Measurements from ENCODE around the gene UNC13A. TPM values are rescaled to one million over a fixed set of nuclear protein-coding genes. Genes with fewer than 3 reads are reported as not detected.

UNC13A gene
- total and polyA plus RNA-seq, 2 of the 13 experiments (the other 11 are each of a cell fraction or from before 2014, with no cell fraction given), result 0.11 to 0.45 TPM

DNA sequence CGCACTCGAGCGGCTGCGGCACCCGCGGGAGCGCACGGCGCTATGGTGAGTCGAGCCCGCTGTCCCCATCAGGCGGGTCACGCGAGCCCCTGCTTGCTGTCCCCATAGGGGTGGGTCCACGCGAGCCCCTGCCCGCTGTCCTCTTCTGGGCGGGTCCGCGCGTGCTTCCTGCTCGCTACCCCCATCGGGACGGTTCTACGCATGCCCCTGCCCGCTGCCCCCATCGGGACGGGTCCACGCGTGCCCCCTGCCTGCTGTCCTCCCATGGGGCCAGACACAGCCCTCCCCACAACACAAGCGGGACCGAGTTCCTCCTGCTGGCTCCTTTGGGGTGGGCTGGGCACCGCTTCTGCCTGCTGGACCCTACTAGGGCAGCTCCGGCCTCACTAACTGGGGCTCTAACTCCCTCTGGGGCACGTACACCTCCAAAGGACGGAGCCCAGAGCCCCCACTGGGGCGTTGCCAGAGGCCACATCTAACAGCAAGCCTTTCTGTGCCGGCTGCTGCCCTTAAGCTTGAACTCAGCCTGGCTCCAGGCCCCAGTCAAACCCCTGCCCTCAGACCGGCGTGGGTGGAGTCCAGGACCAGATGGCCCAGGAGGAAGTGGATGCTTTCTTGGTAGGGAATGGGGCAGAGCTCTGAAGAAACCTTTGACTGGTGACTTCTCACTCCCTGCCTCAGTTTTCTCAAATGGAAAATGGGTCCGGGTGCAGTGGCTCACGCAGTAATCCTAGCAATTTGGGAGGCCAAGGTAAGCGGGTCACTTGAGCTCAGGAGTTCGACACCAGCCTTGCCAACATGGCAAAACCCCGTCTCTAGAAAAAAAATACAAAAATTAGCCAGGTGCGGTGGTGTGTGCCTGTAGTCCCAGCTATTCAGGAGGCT lies 132.0 kb downstream of the UNC13A start (continued):
- TF ChIP-seq ZNF441 (CRISPR knock-in tag; IDR thresholded peaks at IDR 0.05; ENCODE audit: borderline replicate concordance) (peak; percentile 29; the same call in 1 of the 2 replicates), NFYC (CRISPR knock-in tag; IDR thresholded peaks at IDR 0.05) (no peak), MTF1 (CRISPR knock-in tag; IDR thresholded peaks at IDR 0.05) (no peak), HOXA3 (CRISPR knock-in tag; IDR thresholded peaks at IDR 0.05) (peak; percentile 59), HOXA9 (CRISPR knock-in tag; IDR thresholded peaks at IDR 0.05; ENCODE audit: borderline replicate concordance) (no peak), GLI4 (CRISPR knock-in tag; IDR thresholded peaks at IDR 0.05; ENCODE audit: borderline replicate concordance) (no peak), REXO4 (CRISPR knock-in tag; IDR thresholded peaks at IDR 0.05; ENCODE audit: borderline replicate concordance) (no peak), ZNF746 (CRISPR knock-in tag; IDR thresholded peaks at IDR 0.05) (no peak), JUND (CRISPR knock-in tag; IDR thresholded peaks at IDR 0.05) (no peak), FOXA3 (CRISPR knock-in tag; IDR thresholded peaks at IDR 0.05) (no peak)
- TF ChIP-seq, protein P1, sequence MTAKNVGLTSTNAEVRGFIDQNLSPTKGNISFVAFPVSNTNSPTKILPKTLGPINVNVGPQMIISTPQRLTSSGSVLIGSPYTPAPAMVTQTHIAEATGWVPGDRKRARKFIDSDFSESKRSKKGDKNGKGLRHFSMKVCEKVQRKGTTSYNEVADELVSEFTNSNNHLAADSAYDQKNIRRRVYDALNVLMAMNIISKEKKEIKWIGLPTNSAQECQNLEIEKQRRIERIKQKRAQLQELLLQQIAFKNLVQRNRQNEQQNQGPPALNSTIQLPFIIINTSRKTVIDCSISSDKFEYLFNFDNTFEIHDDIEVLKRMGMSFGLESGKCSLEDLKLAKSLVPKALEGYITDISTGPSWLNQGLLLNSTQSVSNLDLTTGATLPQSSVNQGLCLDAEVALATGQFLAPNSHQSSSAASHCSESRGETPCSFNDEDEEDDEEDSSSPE (CRISPR knock-in tag; IDR thresholded peaks at IDR 0.05), result no peak; the same call in 1 of the 2 replicates
- TF ChIP-seq, protein P2, sequence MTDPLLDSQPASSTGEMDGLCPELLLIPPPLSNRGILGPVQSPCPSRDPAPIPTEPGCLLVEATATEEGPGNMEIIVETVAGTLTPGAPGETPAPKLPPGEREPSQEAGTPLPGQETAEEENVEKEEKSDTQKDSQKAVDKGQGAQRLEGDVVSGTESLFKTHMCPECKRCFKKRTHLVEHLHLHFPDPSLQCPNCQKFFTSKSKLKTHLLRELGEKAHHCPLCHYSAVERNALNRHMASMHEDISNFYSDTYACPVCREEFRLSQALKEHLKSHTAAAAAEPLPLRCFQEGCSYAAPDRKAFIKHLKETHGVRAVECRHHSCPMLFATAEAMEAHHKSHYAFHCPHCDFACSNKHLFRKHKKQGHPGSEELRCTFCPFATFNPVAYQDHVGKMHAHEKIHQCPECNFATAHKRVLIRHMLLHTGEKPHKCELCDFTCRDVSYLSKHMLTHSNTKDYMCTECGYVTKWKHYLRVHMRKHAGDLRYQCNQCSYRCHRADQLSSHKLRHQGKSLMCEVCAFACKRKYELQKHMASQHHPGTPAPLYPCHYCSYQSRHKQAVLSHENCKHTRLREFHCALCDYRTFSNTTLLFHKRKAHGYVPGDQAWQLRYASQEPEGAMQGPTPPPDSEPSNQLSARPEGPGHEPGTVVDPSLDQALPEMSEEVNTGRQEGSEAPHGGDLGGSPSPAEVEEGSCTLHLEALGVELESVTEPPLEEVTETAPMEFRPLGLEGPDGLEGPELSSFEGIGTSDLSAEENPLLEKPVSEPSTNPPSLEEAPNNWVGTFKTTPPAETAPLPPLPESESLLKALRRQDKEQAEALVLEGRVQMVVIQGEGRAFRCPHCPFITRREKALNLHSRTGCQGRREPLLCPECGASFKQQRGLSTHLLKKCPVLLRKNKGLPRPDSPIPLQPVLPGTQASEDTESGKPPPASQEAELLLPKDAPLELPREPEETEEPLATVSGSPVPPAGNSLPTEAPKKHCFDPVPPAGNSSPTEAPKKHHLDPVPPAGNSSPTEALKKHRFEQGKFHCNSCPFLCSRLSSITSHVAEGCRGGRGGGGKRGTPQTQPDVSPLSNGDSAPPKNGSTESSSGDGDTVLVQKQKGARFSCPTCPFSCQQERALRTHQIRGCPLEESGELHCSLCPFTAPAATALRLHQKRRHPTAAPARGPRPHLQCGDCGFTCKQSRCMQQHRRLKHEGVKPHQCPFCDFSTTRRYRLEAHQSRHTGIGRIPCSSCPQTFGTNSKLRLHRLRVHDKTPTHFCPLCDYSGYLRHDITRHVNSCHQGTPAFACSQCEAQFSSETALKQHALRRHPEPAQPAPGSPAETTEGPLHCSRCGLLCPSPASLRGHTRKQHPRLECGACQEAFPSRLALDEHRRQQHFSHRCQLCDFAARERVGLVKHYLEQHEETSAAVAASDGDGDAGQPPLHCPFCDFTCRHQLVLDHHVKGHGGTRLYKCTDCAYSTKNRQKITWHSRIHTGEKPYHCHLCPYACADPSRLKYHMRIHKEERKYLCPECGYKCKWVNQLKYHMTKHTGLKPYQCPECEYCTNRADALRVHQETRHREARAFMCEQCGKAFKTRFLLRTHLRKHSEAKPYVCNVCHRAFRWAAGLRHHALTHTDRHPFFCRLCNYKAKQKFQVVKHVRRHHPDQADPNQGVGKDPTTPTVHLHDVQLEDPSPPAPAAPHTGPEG (CRISPR knock-in tag; IDR thresholded peaks at IDR 0.05), result peak; percentile 71; the same call in 1 of the 2 replicates
- TF ChIP-seq, protein P3, sequence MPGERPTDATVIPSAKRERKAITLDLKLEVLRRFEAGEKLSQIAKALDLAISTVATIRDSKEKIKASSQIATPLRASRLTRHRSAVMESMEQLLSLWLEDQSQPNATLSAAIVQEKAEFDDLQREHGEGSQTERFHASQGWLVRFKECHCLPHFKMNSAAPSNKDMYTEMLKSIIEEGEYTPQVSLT (CRISPR knock-in tag; IDR thresholded peaks at IDR 0.05; ENCODE audit: borderline replicate concordance, low read depth), result no peak
- TF ChIP-seq, protein P4, sequence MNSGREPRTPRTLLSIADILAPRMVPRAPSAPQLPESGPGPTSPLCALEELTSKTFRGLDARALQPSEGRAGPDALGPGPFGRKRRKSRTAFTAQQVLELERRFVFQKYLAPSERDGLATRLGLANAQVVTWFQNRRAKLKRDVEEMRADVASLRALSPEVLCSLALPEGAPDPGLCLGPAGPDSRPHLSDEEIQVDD (CRISPR knock-in tag; IDR thresholded peaks at IDR 0.05; ENCODE audit: borderline replicate concordance), result 0 out of 2 replicates have a peak, but pooled peaks have one; percentile 28
- TF ChIP-seq, protein P5, sequence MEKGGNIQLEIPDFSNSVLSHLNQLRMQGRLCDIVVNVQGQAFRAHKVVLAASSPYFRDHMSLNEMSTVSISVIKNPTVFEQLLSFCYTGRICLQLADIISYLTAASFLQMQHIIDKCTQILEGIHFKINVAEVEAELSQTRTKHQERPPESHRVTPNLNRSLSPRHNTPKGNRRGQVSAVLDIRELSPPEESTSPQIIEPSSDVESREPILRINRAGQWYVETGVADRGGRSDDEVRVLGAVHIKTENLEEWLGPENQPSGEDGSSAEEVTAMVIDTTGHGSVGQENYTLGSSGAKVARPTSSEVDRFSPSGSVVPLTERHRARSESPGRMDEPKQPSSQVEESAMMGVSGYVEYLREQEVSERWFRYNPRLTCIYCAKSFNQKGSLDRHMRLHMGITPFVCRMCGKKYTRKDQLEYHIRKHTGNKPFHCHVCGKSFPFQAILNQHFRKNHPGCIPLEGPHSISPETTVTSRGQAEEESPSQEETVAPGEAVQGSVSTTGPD (CRISPR knock-in tag; IDR thresholded peaks at IDR 0.05), result no peak
- TF ChIP-seq, protein P6, sequence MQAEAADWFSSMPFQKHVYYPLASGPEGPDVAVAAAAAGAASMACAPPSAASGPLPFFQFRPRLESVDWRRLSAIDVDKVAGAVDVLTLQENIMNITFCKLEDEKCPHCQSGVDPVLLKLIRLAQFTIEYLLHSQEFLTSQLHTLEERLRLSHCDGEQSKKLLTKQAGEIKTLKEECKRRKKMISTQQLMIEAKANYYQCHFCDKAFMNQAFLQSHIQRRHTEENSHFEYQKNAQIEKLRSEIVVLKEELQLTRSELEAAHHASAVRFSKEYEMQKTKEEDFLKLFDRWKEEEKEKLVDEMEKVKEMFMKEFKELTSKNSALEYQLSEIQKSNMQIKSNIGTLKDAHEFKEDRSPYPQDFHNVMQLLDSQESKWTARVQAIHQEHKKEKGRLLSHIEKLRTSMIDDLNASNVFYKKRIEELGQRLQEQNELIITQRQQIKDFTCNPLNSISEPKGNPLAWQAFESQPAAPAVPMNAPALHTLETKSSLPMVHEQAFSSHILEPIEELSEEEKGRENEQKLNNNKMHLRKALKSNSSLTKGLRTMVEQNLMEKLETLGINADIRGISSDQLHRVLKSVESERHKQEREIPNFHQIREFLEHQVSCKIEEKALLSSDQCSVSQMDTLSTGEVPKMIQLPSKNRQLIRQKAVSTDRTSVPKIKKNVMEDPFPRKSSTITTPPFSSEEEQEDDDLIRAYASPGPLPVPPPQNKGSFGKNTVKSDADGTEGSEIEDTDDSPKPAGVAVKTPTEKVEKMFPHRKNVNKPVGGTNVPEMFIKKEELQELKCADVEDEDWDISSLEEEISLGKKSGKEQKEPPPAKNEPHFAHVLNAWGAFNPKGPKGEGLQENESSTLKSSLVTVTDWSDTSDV (CRISPR knock-in tag; IDR thresholded peaks at IDR 0.05), result no peak

Measured in HepG2 (cell line).